HEK293T (cell line): ENCODE results near the gene INHBE.
A peak's percentile ranks its signal among the peaks of the same experiment; 100 is the strongest.
"Not testable (repeated sequence)": the region's sequence is repeated elsewhere in the genome, so short reads cannot be mapped to it uniquely, and the experiment has no call there.

Experiments used
- CTCF ChIA-PET: fragments of 350-600 bp; formaldehyde crosslinking; extraction: SDS; loops from one replicate; lab custom pipeline; 2021; ENCODE audit warnings: antibody characterized with exemption, inconsistent platforms; lab: Yijun Ruan, JAX
- POLR2A ChIA-PET: fragments of 350-600 bp; formaldehyde crosslinking; extraction: SDS; loops from one replicate; lab custom pipeline; 2020; ENCODE audit warnings: antibody characterized with exemption, inconsistent platforms; lab: Yijun Ruan, JAX
- DNase-seq: peaks from one replicate; pipeline ENCODE4 v3.0.0; 2012; ENCODE audit warnings: mixed read lengths; ENCODE audit errors: extremely low spot score
- ARNT ChIP-seq: fragments of 450-650 bp; IDR thresholded peaks from 2 replicates; pipeline ENCODE4 v1.6.1; 2017; ENCODE audit warnings: mild to moderate bottlenecking
- BHLHE40 ChIP-seq: fragments of 450-650 bp; IDR thresholded peaks from 2 replicates; pipeline ENCODE4 v1.6.1; 2016; ENCODE audit warnings: mild to moderate bottlenecking, moderate library complexity, borderline replicate concordance
- CTBP1 ChIP-seq: fragments of 450-650 bp; IDR thresholded peaks from 2 replicates; pipeline ENCODE4 v1.6.1; 2016; ENCODE audit warnings: borderline replicate concordance
- ELF4 ChIP-seq: fragments of 450-650 bp; IDR thresholded peaks from 2 replicates; pipeline ENCODE4 v1.6.1; 2017; ENCODE audit warnings: antibody characterized with exemption
- FOXA1 ChIP-seq: fragments of 450-650 bp; IDR thresholded peaks from 2 replicates; pipeline ENCODE4 v1.6.1; 2016; ENCODE audit warnings: mild to moderate bottlenecking
- FOXK2 ChIP-seq: fragments of 450-650 bp; IDR thresholded peaks from 2 replicates; pipeline ENCODE4 v1.6.1; 2016; ENCODE audit warnings: mild to moderate bottlenecking
- FOXM1 ChIP-seq: fragments of 450-650 bp; IDR thresholded peaks from 2 replicates; pipeline ENCODE4 v1.6.1; 2017; ENCODE audit warnings: mild to moderate bottlenecking, borderline replicate concordance
- HDGF ChIP-seq: fragments of 450-650 bp; IDR thresholded peaks from 2 replicates; pipeline ENCODE4 v1.6.1; 2017; ENCODE audit warnings: antibody characterized with exemption, borderline replicate concordance
- L3MBTL2 ChIP-seq: fragments of 450-650 bp; conservative IDR thresholded peaks from 2 replicates; pipeline ENCODE4 v1.6.1; 2016; ENCODE audit warnings: mild to moderate bottlenecking
- LEF1 ChIP-seq: fragments of 450-650 bp; IDR thresholded peaks from 2 replicates; pipeline ENCODE4 v1.6.1; 2017; ENCODE audit warnings: mild to moderate bottlenecking, borderline replicate concordance
- NFRKB ChIP-seq: fragments of 450-650 bp; IDR thresholded peaks from 2 replicates; pipeline ENCODE4 v1.6.1; 2016; ENCODE audit warnings: mild to moderate bottlenecking, moderate library complexity
- SP1 ChIP-seq: fragments of 450-650 bp; IDR thresholded peaks from 2 replicates; pipeline ENCODE4 v1.6.1; 2017
- SUZ12 ChIP-seq: fragments of 450-650 bp; IDR thresholded peaks from 2 replicates; pipeline ENCODE4 v1.6.1; 2016; ENCODE audit warnings: mild to moderate bottlenecking
- TARDBP ChIP-seq: fragments of 450-650 bp; IDR thresholded peaks from 2 replicates; pipeline ENCODE4 v1.6.1; 2016
- ZNF384 ChIP-seq: fragments of 450-650 bp; IDR thresholded peaks from 2 replicates; pipeline ENCODE4 v1.6.1; 2016
- TF ChIP-seq, protein P1 (sequence below): fragments of 450-650 bp; IDR thresholded peaks from 2 replicates; pipeline ENCODE4 v1.6.1; 2016

The INHBE gene

DNA sequence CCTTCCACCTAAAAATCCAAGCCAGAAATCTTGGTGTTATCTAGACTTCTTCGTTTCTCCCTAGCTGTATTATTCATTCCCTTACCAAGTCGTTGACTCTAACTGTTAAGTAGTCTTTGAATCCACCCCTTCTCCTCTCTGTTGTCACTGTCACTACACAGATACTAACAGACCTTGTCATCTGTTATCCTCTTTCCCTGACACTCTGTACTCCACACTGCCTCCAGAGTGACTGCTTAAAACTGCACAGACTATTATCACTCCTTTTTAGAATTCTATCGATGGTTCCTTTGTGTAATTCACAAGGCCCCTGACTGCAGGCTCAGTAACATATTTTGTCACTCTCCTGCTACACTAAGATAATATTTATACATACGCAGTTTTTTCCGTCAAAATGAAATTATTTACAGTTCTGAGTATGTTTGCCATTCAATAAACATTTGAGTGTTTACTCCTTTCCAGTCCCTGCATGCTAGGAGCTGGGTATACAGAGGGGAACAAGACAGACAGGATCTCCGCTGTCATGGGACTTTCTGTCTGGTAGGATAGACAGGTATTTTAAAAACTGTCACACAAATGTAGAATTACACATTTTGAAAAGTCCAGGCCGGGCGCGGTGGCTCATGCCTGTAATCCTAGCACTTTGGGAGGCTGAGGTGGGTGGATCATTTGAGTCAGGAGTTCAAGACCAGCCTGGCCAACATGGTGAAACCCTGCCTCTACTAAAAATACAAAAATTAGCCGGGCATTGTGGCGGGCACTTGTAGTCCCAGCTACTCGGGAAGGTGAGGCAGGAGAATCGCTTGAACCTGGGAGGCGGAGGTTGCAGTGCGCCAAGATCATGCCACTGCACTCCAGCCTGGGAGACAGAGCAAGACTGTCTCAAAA lies 36.5 kb downstream of the INHBE start:
- ChIA-PET POLR2A (interaction anchor here (1.7 to 4.2 kb wide), 2 partner anchors 26 to 28 kb away, joined by 4 to 18 read pairs; partner anchors contain the start of gene DDIT3), CTCF (interaction anchor here (0.6 to 0.7 kb wide), 2 partner anchors 28 to 33 kb away, joined by 3 to 4 read pairs; no protein-coding TSS in a partner anchor)
- no peak for DNase-seq
- TF ChIP-seq HDGF (no peak; the same call in 1 of the 2 replicates), ELF4 (no peak), FOXK2 (no peak), BHLHE40 (no peak), FOXM1 (no peak)
- TF ChIP-seq, protein P1, sequence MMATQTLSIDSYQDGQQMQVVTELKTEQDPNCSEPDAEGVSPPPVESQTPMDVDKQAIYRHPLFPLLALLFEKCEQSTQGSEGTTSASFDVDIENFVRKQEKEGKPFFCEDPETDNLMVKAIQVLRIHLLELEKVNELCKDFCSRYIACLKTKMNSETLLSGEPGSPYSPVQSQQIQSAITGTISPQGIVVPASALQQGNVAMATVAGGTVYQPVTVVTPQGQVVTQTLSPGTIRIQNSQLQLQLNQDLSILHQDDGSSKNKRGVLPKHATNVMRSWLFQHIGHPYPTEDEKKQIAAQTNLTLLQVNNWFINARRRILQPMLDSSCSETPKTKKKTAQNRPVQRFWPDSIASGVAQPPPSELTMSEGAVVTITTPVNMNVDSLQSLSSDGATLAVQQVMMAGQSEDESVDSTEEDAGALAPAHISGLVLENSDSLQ, result 0 out of 2 replicates have a peak, but pooled peaks have one; percentile 34

DNA sequence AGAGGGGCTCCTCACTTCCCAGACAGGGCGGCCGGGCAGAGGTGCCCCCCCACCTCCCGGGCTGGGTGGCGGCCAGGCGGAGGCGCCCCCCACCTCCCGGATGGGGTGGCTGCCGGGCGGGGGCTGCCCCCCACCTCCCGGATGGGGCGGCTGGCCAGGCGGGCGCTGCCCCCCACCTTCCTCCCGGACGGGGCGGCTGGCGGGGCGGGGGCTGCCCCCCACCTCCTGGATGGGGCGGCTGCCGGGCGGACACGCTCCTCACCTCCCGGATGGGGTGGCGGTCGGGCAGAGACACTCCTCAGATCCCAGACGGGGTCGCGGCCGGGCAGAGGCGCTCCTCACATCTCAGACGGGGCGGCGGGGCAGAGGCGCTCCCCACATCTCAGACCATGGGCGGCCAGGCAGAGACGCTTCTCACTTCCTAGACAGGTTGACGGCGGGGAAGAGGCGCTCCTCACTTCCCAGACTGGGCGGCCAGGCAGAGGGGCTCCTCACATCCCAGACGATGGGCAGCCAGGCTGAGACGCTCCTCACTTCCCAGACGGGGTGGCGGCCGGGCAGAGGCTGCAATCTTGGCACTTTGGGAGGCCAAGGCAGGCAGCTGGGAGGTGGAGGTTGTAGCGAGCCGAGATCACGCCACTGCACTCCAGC lies 40.1 kb downstream of the INHBE start:
- POLR2A ChIA-PET, CTCF ChIA-PET, DNase-seq: not testable (repeated sequence)

DNA sequence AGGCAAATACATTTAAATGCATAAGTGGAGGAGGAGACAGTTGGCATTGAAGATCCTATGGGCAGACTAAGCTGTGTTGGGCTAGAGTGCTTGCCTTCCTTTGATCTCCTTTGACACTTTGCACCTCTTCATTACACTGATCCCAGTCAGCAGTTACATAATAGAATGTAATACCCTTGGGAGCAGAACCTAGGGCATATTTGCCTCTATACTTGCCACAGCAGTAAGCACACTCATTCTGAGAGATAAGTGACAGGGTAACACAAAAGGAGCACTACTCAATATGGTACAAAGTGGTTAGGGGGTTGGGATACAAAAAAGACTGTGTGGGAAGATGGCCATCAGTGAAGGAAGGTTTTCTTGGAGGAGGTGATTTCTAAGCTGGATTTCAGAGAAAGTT lies 41.7 kb downstream of the INHBE start:
- DNase-seq, result no peak
- POLR2A ChIA-PET, result interaction anchor here (1.3 kb wide), 1 partner anchor 18 kb away, joined by 5 read pairs; no protein-coding TSS in a partner anchor
- CTCF ChIA-PET, result interaction anchor here (0.8 kb wide), 1 partner anchor 9 kb away, joined by 3 read pairs; no protein-coding TSS in a partner anchor

DNA sequence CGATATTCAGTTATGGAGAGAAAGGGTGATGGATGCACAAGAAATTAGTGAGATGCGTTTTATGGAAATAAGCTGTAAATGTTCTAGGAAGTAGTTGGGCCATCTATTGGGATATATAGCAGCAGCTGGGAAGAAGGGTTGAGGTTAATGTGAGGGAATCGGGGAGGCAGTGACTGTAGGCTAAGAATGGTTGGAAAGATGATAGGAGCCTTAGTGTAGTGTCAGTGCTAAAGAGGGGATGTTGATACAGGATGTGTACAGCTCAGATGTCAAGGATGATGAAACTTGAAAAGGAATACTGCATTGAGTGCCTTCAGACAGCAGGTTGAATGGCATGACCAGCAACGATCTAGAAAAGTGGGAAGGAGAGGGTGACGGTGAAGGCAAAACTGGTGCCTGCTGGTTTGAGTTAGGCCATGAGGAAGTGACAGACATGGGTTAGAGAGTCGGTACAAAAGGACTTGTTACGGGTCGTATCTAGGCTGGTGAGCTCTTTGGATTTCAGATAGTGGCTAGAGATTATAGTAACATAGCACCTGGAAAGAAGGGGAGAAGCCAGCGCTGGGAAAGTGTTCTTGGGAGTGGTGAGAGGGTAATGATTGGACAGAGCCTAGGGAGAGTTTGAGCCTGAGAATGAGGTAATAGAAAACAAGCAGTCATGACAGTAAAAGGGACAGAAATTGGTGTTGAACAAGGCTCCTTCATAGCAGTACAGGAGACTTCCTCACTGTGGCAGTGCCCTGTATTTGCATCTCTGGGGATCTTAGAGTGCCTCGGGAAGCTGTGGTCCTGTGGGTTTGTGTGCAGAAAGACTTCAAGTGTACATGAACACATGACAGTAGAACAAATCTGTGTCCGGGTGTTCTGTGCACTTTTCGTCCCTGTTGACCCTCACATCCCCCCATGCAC lies 42.4 kb downstream of the INHBE start:
- CTCF ChIA-PET, result no interaction called here
- POLR2A ChIA-PET, result interaction anchor here (1.3 kb wide), 1 partner anchor 17 kb away, joined by 5 read pairs; no protein-coding TSS in a partner anchor
- no peak for DNase-seq
- TF ChIP-seq FOXM1 (no peak), FOXA1 (no peak), BHLHE40 (no peak), SP1 (no peak), NFRKB (no peak), ARNT (no peak), FOXK2 (no peak), SUZ12 (no peak), TARDBP (no peak), ELF4 (no peak)

More for the DNA sequence above, 41.7 kb downstream of the INHBE start:
- TF ChIP-seq CTBP1, result no peak
- no peak for TF ChIP-seq SP1
- no peak for TF ChIP-seq FOXK2
- TF ChIP-seq ARNT, result no peak
- no peak for TF ChIP-seq L3MBTL2
- no peak for TF ChIP-seq LEF1
- TF ChIP-seq BHLHE40, result no peak
- no peak for TF ChIP-seq TARDBP
- no peak for TF ChIP-seq ELF4
- no peak for TF ChIP-seq SUZ12
- TF ChIP-seq HDGF, result no peak

DNA sequence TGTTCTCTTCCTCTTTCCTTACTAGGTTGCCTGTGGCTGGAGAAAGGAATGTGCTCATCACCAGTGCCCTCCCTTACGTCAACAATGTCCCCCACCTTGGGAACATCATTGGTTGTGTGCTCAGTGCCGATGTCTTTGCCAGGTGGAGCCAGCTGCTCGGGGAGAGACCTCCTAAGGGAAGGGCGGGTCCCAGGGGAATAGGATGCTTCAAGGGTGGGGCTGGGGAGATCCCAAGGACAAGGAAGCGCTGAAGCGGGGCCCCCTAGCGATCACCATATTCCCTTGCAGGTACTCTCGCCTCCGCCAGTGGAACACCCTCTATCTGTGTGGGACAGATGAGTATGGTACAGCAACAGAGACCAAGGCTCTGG lies 43.0 kb downstream of the INHBE start:
- ChIA-PET POLR2A (no interaction called here), CTCF (no interaction called here)
- TF ChIP-seq, protein P1, result no peak
- no peak for TF ChIP-seq TARDBP
- no peak for TF ChIP-seq SP1
- no peak for TF ChIP-seq BHLHE40
- no peak for TF ChIP-seq CTBP1
- TF ChIP-seq L3MBTL2, result no peak
- no peak for TF ChIP-seq HDGF
- TF ChIP-seq ZNF384, result no peak
- TF ChIP-seq FOXA1, result no peak
- TF ChIP-seq SUZ12, result no peak
- TF ChIP-seq LEF1, result no peak
- TF ChIP-seq FOXM1, result no peak
- no peak for TF ChIP-seq ARNT
- TF ChIP-seq ELF4, result no peak
- TF ChIP-seq FOXK2, result no peak
- no peak for DNase-seq

DNA sequence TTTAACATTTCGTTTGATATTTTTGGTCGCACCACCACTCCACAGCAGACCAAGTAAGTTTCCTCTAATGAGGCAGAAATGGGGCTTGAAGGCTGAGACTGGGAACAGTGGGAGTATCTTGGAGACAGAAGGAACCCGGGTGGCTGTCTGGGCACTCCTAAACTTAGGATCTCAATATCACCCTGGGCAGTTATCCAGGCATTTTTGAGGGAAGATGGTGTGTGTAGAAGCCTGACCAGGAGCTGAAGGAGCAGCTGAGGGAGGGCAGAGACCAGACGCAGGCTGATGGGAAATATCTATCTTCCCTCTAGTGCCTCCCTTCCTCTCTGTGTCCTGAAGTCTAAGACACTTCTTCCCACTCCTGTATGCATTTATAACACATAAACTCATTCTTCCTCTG lies 43.5 kb downstream of the INHBE start:
- TF ChIP-seq ELF4 (no peak), ARNT (no peak)
- TF ChIP-seq, protein P1, result no peak
- DNase-seq, result no peak
- POLR2A ChIA-PET, result no interaction called here
- CTCF ChIA-PET, result no interaction called here
